Fibroblast of lung (primary cell): ENCODE measurements around the gene AMPD3. TPM values are rescaled to one million over a fixed set of nuclear protein-coding genes. Genes with fewer than 3 reads are reported as not detected.

Source experiments
- DNase-seq, 2 donors: peaks; one replicate each; pipeline versions ENCODE4 v3.0.0 to v3.0.0-alpha.2; 2010; ENCODE audit warnings: low read depth in 2 of 2
- H2AFZ ChIP-seq: 2 replicates; pipeline ENCODE4 v1.5.1; 2012; ENCODE audit warnings: low read length, control low read depth, inconsistent platforms
- H3K27ac ChIP-seq: 2 replicates; pipeline ENCODE4 v1.5.1; 2011; ENCODE audit warnings: low read length, control low read depth; ENCODE audit not compliant: insufficient read depth
- H3K27me3 ChIP-seq: 2 replicates; pipeline ENCODE4 v1.5.1; 2011; ENCODE audit warnings: mild to moderate bottlenecking, low read length; ENCODE audit not compliant: control insufficient read depth, insufficient read depth
- H3K36me3 ChIP-seq: 2 replicates; pipeline ENCODE4 v1.5.1; 2011; ENCODE audit warnings: low read length; ENCODE audit not compliant: control insufficient read depth, insufficient read depth
- H3K4me1 ChIP-seq: 2 replicates; pipeline ENCODE4 v1.5.1; 2011; ENCODE audit warnings: low read length; ENCODE audit not compliant: control insufficient read depth, insufficient read depth; ENCODE audit errors: extremely low read depth
- H3K4me2 ChIP-seq: 2 replicates; pipeline ENCODE4 v1.5.1; 2011; ENCODE audit warnings: low read length, control low read depth; ENCODE audit not compliant: insufficient read depth; ENCODE audit errors: extremely low read depth
- H3K4me3 ChIP-seq, 4 experiments: fragments of 200-600 bp in 1 of 4; sonication (generic) in 1 of 4; replicated peaks in 1 of 4; 2 replicates each; pipeline ENCODE4 v1.5.1; 2011 to 2016; ENCODE audit warnings: low read length in 4 of 4, low read depth in 3 of 4, mild to moderate bottlenecking in 3 of 4, control low read depth in 2 of 4, inconsistent platforms in 1 of 4, mixed read lengths in 1 of 4; ENCODE audit not compliant: insufficient read depth in 1 of 4; ENCODE audit errors: control extremely low read depth in 1 of 4
- H3K79me2 ChIP-seq: 2 replicates; pipeline ENCODE4 v1.5.1; 2012; ENCODE audit warnings: mild to moderate bottlenecking, low read length, inconsistent platforms; ENCODE audit not compliant: control insufficient read depth, insufficient read depth
- H3K9ac ChIP-seq: 2 replicates; pipeline ENCODE4 v1.5.1; 2011; ENCODE audit warnings: mild to moderate bottlenecking, low read length, control low read depth; ENCODE audit not compliant: insufficient read depth
- H3K9me3 ChIP-seq: 2 replicates; pipeline ENCODE4 v1.5.1; 2012; ENCODE audit warnings: low read depth, low read length; ENCODE audit not compliant: control insufficient read depth, insufficient read depth
- H4K20me1 ChIP-seq: 2 replicates; pipeline ENCODE4 v1.5.1; 2011; ENCODE audit warnings: low read length; ENCODE audit not compliant: control insufficient read depth, insufficient read depth; ENCODE audit errors: extremely low read depth
- EZH2 ChIP-seq: IDR thresholded peaks from 2 replicates; pipeline ENCODE4 v1.5.1; 2012; ENCODE audit warnings: low read length, control low read depth, mild to moderate bottlenecking; ENCODE audit errors: missing control alignments
- polyA plus RNA-seq, 2 donors: library from polyadenylated mRNA; depleted of rRNA in 1 of 2; stranded (reverse) in 1 of 2; unstranded in 1 of 2; fragments of >200 nt; gene quantifications; 2 replicates each; pipeline ENCODE4 v1.2.1, GENCODE V29; 2011 to 2012; ENCODE audit warnings: missing spikeins in 1 of 2
- total RNA-seq: library from RNA; depleted of rRNA; stranded (reverse); fragments of >200 nt; gene quantifications from 2 replicates; pipeline ENCODE4 v1.2.1, GENCODE V29; 2014
- TF ChIP-seq, protein P1 (sequence below), 2 donors: IDR thresholded peaks in 1 of 2; conservative IDR thresholded peaks in 1 of 2; 1 replicate in 1 of 2; 2 replicates in 1 of 2; pipeline ENCODE4 v1.5.1; 2011 to 2012; ENCODE audit warnings: low read length in 2 of 2, control low read depth in 1 of 2, inconsistent platforms in 1 of 2, low read depth in 1 of 2, mild to moderate bottlenecking in 1 of 2

AMPD3 gene
- total and polyA plus RNA-seq, 2 donors (not counting 1 experiment from before 2014, with no cell fraction given), result 18.1 to 24.9 TPM

DNA sequence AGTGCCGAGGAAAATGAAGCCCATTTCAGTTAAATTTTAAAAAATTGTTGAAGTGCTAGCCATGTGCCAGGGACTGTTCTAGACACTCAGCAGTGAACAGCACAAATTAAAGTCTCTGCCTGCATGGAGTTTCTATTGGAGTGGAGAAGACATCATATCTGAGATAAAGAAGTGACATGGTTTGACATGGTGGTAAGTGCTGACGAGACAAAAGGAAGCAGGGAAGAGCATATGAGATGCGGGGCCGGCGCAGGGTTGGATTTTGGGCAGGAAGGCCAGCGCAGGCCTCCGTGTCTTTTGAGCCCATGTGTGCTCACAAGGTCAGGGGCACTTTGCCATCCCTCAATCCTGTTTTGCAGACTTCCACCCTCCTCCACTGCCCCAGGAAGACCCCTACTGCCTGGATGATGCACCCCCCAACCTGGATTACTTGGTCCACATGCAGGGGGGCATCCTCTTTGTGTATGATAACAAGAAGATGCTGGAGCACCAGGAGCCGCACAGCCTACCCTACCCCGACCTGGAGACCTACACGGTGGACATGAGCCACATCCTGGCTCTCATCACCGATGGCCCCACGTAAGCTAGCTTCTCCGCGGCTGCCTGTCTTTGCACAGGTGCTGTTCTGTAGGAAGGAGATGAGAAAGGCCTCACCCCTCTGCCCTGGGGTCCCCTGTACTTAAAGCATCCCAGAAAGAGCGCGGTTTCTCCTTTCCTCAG, 29.6 kb downstream of the AMPD3 start:
- H3K4me3 ChIP-seq, result no peak overlapping the region
- H3K9me3 ChIP-seq, result no peaks in the 10 kb centered on the region
- TF ChIP-seq, protein P1, sequence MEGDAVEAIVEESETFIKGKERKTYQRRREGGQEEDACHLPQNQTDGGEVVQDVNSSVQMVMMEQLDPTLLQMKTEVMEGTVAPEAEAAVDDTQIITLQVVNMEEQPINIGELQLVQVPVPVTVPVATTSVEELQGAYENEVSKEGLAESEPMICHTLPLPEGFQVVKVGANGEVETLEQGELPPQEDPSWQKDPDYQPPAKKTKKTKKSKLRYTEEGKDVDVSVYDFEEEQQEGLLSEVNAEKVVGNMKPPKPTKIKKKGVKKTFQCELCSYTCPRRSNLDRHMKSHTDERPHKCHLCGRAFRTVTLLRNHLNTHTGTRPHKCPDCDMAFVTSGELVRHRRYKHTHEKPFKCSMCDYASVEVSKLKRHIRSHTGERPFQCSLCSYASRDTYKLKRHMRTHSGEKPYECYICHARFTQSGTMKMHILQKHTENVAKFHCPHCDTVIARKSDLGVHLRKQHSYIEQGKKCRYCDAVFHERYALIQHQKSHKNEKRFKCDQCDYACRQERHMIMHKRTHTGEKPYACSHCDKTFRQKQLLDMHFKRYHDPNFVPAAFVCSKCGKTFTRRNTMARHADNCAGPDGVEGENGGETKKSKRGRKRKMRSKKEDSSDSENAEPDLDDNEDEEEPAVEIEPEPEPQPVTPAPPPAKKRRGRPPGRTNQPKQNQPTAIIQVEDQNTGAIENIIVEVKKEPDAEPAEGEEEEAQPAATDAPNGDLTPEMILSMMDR (conservative IDR thresholded peaks at IDR 0.05 in 1 of 2, IDR thresholded peaks at IDR 0.05 in 1 of 2; ENCODE audit: low read depth in 1 of 2, low read length in 2 of 2), result no peak
- no peak overlapping the region for H2AFZ ChIP-seq
- H3K27ac ChIP-seq, result no peak overlapping the region
- no peaks in the 10 kb centered on the region for H4K20me1 ChIP-seq
- peaks cover 4% of the 10 kb centered on the region for H3K36me3 ChIP-seq
- DNase-seq, result no peak
- H3K4me2 ChIP-seq, result no peak overlapping the region
- no peaks in the 10 kb centered on the region for H3K79me2 ChIP-seq
- no peaks in the 10 kb centered on the region for H3K27me3 ChIP-seq
- no peaks in the 10 kb centered on the region for H3K4me1 ChIP-seq
- H3K9ac ChIP-seq, result no peak overlapping the region

DNA sequence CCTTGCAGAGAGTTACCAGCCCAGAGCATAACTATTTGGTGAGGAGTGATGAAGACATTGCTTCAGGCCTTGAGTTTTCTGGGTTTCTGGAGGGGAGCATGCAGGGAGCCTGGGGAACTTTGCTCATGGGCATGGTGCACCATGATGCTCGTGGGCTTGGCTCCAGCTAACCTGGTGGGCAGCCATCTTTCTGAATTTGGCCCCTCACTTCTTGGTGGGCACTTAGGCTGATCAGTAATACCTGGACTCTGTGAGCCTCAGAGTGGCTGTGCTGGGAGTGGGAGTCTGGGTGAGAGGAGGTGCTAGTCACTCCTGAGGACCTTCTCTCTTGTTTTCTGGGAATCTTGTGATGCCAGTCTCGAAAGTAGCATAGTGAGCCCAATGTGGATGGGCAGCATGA, 30.6 kb downstream of the AMPD3 start:
- Histone ChIP-seq H3K9me3 (no peaks in the 10 kb centered on the region), H3K79me2 (no peaks in the 10 kb centered on the region), H3K4me1 (peaks cover 4% of the 10 kb centered on the region), H4K20me1 (no peaks in the 10 kb centered on the region), H3K4me3 (no peak overlapping the region), H3K27ac (no peak overlapping the region), H3K4me2 (no peak overlapping the region), H3K36me3 (no peaks in the 10 kb centered on the region), H3K27me3 (no peaks in the 10 kb centered on the region), H2AFZ (no peak overlapping the region), H3K9ac (no peak overlapping the region)
- TF ChIP-seq EZH2, result no peak
- TF ChIP-seq, protein P1 (conservative IDR thresholded peaks at IDR 0.05 in 1 of 2, IDR thresholded peaks at IDR 0.05 in 1 of 2; ENCODE audit: low read depth in 1 of 2, low read length in 2 of 2), result no peak
- DNase-seq, result no peak

DNA sequence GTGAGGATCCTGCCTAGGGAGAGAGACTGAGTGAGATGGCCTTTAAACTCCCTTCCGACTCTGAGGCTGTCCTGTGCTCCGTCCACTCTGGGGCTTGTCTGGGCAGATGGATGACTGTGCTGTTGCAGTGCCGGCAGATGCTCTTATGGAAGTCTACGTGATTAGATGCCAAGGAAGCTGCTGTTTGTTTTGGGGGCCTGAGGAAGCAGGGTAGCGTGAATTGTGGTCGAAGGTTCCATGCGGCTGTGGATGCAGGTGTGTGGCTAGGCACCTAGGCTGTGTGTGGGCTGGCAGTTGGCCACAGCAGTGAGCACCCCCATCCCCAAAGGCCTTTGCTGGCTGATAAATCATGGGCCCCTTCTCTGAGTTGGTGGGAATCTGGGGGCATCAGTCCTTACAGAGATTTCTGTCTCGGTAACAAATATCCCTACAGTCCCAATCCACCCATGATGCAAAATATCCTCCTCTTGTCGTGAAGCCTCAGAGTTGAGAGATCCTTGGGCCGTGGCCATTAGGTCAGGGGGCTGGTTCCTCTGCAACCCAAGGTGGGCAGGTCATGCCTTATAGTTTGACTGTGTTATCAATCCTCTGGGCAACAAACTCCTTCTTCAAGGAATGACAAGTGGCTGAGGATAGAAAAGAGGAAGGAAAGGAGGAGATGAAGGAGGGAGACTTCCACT, 31.2 kb downstream of the AMPD3 start:
- DNase-seq, result no peak
- Histone ChIP-seq H3K4me3 (no peak overlapping the region), H3K4me2 (no peak overlapping the region), H3K9me3 (no peaks in the 10 kb centered on the region), H2AFZ (no peak overlapping the region), H3K4me1 (peaks cover 9% of the 10 kb centered on the region), H3K79me2 (no peaks in the 10 kb centered on the region), H4K20me1 (no peaks in the 10 kb centered on the region), H3K36me3 (no peaks in the 10 kb centered on the region), H3K27ac (no peak overlapping the region), H3K9ac (no peak overlapping the region), H3K27me3 (no peaks in the 10 kb centered on the region)
- TF ChIP-seq, protein P1 (conservative IDR thresholded peaks at IDR 0.05 in 1 of 2, IDR thresholded peaks at IDR 0.05 in 1 of 2; ENCODE audit: low read depth in 1 of 2, low read length in 2 of 2), result no peak
- TF ChIP-seq EZH2, result no peak
